GM23338 (cell line): ENCODE results near the gene KCNJ4. TPM values are rescaled to one million over a fixed set of nuclear protein-coding genes. Genes with fewer than 3 reads are reported as not detected.
"Not testable (repeated sequence)": the region's sequence is repeated elsewhere in the genome, so short reads cannot be mapped to it uniquely, and the experiment has no call there.

Experiments
- ATAC-seq: fragments of 200-7000 bp; cut with Tn5 transposase; 3 replicates; pipeline ENCODE4 v1.9.1; 2020
- DNase-seq: peaks from one replicate; pipeline ENCODE4 v3.0.0-alpha.2; 2015; ENCODE audit warnings: low spot score
- H2AFZ ChIP-seq: fragments of 200-600 bp; sonication (generic); 2 replicates; pipeline ENCODE4 v1.8.0; 2016; ENCODE audit warnings: antibody characterized with exemption, mild to moderate bottlenecking, moderate library complexity
- H3F3A ChIP-seq: fragments of 200-600 bp; sonication (generic); replicated peaks from 2 replicates; pipeline ENCODE4 v1.8.0; 2017; ENCODE audit warnings: antibody characterized with exemption, mixed run types, low read depth
- H3K27ac ChIP-seq: fragments of 200-600 bp; sonication (generic); 2 replicates; pipeline ENCODE4 v1.6.1; 2016; ENCODE audit warnings: low read depth
- H3K27me3 ChIP-seq: fragments of 200-600 bp; sonication (generic); 2 replicates; pipeline ENCODE4 v1.8.0; 2016; ENCODE audit warnings: mild to moderate bottlenecking, mixed run types, moderate library complexity; ENCODE audit not compliant: insufficient read depth
- H3K36me3 ChIP-seq: fragments of 200-600 bp; sonication (generic); 2 replicates; pipeline ENCODE4 v1.8.0; 2016; ENCODE audit warnings: mild to moderate bottlenecking; ENCODE audit not compliant: insufficient read depth
- H3K4me1 ChIP-seq: fragments of 200-600 bp; sonication (generic); 2 replicates; pipeline ENCODE4 v1.8.0; 2016; ENCODE audit warnings: mild to moderate bottlenecking, moderate library complexity; ENCODE audit not compliant: insufficient read depth
- H3K4me2 ChIP-seq: fragments of 200-600 bp; sonication (generic); 2 replicates; pipeline ENCODE4 v1.7.1; 2017; ENCODE audit warnings: mixed run types
- H3K4me3 ChIP-seq: fragments of 200-600 bp; sonication (generic); 2 replicates; pipeline ENCODE4 v1.6.1; 2016; ENCODE audit warnings: mixed run types
- H3K79me2 ChIP-seq: fragments of 200-600 bp; sonication (generic); replicated peaks from 2 replicates; pipeline ENCODE4 v1.8.0; 2017; ENCODE audit warnings: mild to moderate bottlenecking; ENCODE audit not compliant: insufficient read depth
- H3K9me2 ChIP-seq: fragments of 200-600 bp; sonication (generic); 2 replicates; pipeline ENCODE4 v1.8.0; 2017; ENCODE audit not compliant: insufficient read depth
- H4K20me1 ChIP-seq: fragments of 200-600 bp; sonication (generic); replicated peaks from 2 replicates; pipeline ENCODE4 v1.8.0; 2017; ENCODE audit warnings: mild to moderate bottlenecking; ENCODE audit not compliant: insufficient read depth
- H3K27ac Mint-ChIP-seq: 2 replicates; pipeline ENCODE4 v1.8.0; 2020; ENCODE audit warnings: inconsistent platforms, mild to moderate bottlenecking, moderate library complexity, mixed read lengths
- H3K27me3 Mint-ChIP-seq: 3 replicates; pipeline ENCODE4 v1.8.0; 2022; ENCODE audit warnings: low read depth, mild to moderate bottlenecking, moderate library complexity, mixed read lengths, inconsistent platforms; ENCODE audit not compliant: insufficient read depth, poor library complexity
- H3K36me3 Mint-ChIP-seq: 3 replicates; pipeline ENCODE4 v1.8.0; 2021; ENCODE audit warnings: low read depth, mild to moderate bottlenecking, inconsistent platforms, moderate library complexity, mixed read lengths
- H3K4me1 Mint-ChIP-seq: 3 replicates; pipeline ENCODE4 v1.8.0; 2020; ENCODE audit warnings: mild to moderate bottlenecking, inconsistent platforms, mixed read lengths
- H3K4me3 Mint-ChIP-seq: 3 replicates; pipeline ENCODE4 v1.8.0; 2021; ENCODE audit warnings: moderate library complexity, mild to moderate bottlenecking, inconsistent platforms, mixed read lengths
- H3K9me3 Mint-ChIP-seq: 3 replicates; pipeline ENCODE4 v1.8.0; 2020; ENCODE audit warnings: moderate library complexity, mild to moderate bottlenecking, inconsistent platforms, mixed read lengths
- CREB1 ChIP-seq: fragments of 250-450 bp; sonication (Bioruptor Pico); IDR thresholded peaks from 2 replicates; pipeline ENCODE4 v1.5.0; 2020; ENCODE audit warnings: low read depth, mild to moderate bottlenecking, moderate library complexity
- CTCF ChIP-seq, 2 experiments: fragments of 200-600 bp in 1 of 2; sonication (generic) in 1 of 2; conservative IDR thresholded peaks; 2 replicates each; pipeline versions ENCODE4 v1.5.1 to v1.6.1; 2016 to 2017; ENCODE audit warnings: antibody characterized with exemption in 2 of 2, low read depth in 2 of 2, mild to moderate bottlenecking in 2 of 2, moderate library complexity in 1 of 2
- NANOG ChIP-seq: IDR thresholded peaks from 2 replicates; pipeline ENCODE4 v1.6.1; 2016; ENCODE audit warnings: antibody characterized with exemption, borderline replicate concordance
- POLR2AphosphoS5 ChIP-seq: IDR thresholded peaks from 2 replicates; pipeline ENCODE4 v1.6.1; 2016; ENCODE audit warnings: antibody characterized with exemption, low read depth
- STAT1 ChIP-seq: IDR thresholded peaks from one replicate; pipeline ENCODE4 v1.6.1; 2016; ENCODE audit warnings: antibody characterized with exemption; ENCODE audit not compliant: unreplicated experiment
- ZNF114 ChIP-seq: fragments of 250-450 bp; sonication (Bioruptor Pico); IDR thresholded peaks from 2 replicates; pipeline ENCODE4 v1.5.0; 2020; ENCODE audit warnings: mild to moderate bottlenecking, moderate library complexity
- polyA plus RNA-seq: library from polyadenylated mRNA; unstranded; fragments of >200 nt; fragmentation: Nextera tagmentation; extraction: Ambion mirVana; gene quantifications from 2 replicates; pipeline ENCODE4 v1.2.1, GENCODE V29; 2016
- total RNA-seq: library from RNA; depleted of rRNA; stranded (reverse); fragments of >200 nt; shearing (Covaris generic); gene quantifications from 2 replicates; pipeline ENCODE4 v1.2.3, GENCODE V29; 2014
- TF ChIP-seq, protein P1 (sequence below): fragments of 250-450 bp; sonication (Bioruptor Pico); IDR thresholded peaks from 2 replicates; pipeline ENCODE4 v1.5.0; 2020; ENCODE audit warnings: mild to moderate bottlenecking, moderate library complexity

Gene KCNJ4
- total and polyA plus RNA-seq, 2 experiments from 2014 or later = 0.23 to 1.3 TPM

GRCh38 chr22:38411016-38411415 lies 44.0 kb downstream of the KCNJ4 start (continued):
- TF ChIP-seq, protein P1, sequence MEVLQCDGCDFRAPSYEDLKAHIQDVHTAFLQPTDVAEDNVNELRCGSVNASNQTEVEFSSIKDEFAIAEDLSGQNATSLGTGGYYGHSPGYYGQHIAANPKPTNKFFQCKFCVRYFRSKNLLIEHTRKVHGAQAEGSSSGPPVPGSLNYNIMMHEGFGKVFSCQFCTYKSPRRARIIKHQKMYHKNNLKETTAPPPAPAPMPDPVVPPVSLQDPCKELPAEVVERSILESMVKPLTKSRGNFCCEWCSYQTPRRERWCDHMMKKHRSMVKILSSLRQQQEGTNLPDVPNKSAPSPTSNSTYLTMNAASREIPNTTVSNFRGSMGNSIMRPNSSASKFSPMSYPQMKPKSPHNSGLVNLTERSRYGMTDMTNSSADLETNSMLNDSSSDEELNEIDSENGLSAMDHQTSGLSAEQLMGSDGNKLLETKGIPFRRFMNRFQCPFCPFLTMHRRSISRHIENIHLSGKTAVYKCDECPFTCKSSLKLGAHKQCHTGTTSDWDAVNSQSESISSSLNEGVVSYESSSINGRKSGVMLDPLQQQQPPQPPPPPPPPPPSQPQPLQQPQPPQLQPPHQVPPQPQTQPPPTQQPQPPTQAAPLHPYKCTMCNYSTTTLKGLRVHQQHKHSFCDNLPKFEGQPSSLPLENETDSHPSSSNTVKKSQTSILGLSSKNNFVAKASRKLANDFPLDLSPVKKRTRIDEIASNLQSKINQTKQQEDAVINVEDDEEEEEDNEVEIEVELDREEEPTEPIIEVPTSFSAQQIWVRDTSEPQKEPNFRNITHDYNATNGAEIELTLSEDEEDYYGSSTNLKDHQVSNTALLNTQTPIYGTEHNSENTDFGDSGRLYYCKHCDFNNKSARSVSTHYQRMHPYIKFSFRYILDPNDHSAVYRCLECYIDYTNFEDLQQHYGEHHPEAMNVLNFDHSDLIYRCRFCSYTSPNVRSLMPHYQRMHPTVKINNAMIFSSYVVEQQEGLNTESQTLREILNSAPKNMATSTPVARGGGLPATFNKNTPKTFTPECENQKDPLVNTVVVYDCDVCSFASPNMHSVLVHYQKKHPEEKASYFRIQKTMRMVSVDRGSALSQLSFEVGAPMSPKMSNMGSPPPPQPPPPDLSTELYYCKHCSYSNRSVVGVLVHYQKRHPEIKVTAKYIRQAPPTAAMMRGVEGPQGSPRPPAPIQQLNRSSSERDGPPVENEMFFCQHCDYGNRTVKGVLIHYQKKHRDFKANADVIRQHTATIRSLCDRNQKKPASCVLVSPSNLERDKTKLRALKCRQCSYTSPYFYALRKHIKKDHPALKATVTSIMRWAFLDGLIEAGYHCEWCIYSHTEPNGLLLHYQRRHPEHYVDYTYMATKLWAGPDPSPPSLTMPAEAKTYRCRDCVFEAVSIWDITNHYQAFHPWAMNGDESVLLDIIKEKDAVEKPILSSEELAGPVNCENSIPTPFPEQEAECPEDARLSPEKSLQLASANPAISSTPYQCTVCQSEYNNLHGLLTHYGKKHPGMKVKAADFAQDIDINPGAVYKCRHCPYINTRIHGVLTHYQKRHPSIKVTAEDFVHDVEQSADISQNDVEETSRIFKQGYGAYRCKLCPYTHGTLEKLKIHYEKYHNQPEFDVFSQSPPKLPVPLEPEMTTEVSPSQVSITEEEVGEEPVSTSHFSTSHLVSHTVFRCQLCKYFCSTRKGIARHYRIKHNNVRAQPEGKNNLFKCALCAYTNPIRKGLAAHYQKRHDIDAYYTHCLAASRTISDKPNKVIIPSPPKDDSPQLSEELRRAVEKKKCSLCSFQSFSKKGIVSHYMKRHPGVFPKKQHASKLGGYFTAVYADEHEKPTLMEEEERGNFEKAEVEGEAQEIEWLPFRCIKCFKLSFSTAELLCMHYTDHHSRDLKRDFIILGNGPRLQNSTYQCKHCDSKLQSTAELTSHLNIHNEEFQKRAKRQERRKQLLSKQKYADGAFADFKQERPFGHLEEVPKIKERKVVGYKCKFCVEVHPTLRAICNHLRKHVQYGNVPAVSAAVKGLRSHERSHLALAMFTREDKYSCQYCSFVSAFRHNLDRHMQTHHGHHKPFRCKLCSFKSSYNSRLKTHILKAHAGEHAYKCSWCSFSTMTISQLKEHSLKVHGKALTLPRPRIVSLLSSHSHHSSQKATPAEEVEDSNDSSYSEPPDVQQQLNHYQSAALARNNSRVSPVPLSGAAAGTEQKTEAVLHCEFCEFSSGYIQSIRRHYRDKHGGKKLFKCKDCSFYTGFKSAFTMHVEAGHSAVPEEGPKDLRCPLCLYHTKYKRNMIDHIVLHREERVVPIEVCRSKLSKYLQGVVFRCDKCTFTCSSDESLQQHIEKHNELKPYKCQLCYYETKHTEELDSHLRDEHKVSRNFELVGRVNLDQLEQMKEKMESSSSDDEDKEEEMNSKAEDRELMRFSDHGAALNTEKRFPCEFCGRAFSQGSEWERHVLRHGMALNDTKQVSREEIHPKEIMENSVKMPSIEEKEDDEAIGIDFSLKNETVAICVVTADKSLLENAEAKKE (CRISPR knock-in tag) = no peak
- no peak for TF ChIP-seq ZNF114 (CRISPR knock-in tag)
- TF ChIP-seq CREB1 = no peak
- no peak for TF ChIP-seq NANOG
- TF ChIP-seq POLR2AphosphoS5 = no peak

DNA sequence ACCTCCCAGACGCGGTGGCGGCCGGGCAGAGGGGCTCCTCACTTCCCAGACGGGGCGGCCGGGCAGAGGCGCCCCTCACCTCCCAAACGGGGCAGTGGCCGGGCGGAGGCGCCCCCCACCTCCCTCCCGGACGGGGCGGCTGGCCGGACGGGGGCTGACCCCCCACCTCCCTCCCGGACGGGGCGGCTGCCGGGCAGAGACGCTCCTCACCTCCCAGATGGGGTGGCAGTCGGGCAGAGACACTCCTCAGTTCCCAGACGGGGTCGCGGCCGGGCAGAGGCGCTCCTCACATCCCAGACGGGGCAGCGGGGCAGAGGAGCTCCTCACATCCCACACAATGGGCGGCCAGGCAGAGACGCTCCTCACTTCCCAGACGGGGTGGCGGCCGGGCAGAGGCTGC lies 45.1 kb downstream of the KCNJ4 start:
- H4K20me1 ChIP-seq, DNase-seq, H3F3A ChIP-seq, H3K27me3 ChIP-seq, H3K36me3 ChIP-seq, H3K4me1 ChIP-seq, H3K27ac ChIP-seq, H3K9me2 ChIP-seq, H3K79me2 ChIP-seq, H3K4me2 ChIP-seq, H3K4me3 Mint-ChIP-seq, ATAC-seq, H3K36me3 Mint-ChIP-seq, H2AFZ ChIP-seq, H3K4me1 Mint-ChIP-seq, H3K4me3 ChIP-seq, H3K27ac Mint-ChIP-seq: not testable (repeated sequence)
- Mint-ChIP-seq H3K27me3 (peaks cover 10% of the 10 kb centered on the region), H3K9me3 (peaks cover 22% of the 10 kb centered on the region)

- Mint-ChIP-seq H3K4me3 (no peak overlapping the region), H3K27me3 (peaks cover 8% of the 10 kb centered on the region), H3K27ac (no peak overlapping the region), H3K4me1 (peaks cover 18% of the 10 kb centered on the region), H3K36me3 (peaks cover 7% of the 10 kb centered on the region), H3K9me3 (peaks cover 19% of the 10 kb centered on the region)
- Histone ChIP-seq H4K20me1 (no peaks in the 10 kb centered on the region), H3K27me3 (no peaks in the 10 kb centered on the region), H3K36me3 (no peaks in the 10 kb centered on the region), H3K27ac (no peak overlapping the region), H3K9me2 (no peaks in the 10 kb centered on the region), H2AFZ (no peak overlapping the region), H3K4me2 (no peak overlapping the region), H3K4me1 (peaks cover 12% of the 10 kb centered on the region), H3F3A (peaks cover 8% of the 10 kb centered on the region; the same call in 1 of the 2 replicates), H3K79me2 (no peaks in the 10 kb centered on the region), H3K4me3 (no peak overlapping the region)
- ATAC-seq (no peak), DNase-seq (no peak)
- TF ChIP-seq STAT1 (no peak), NANOG (no peak), ZNF114 (CRISPR knock-in tag) (no peak), CTCF (conservative IDR thresholded peaks at IDR 0.05; ENCODE audit: low read depth in 2 of 2) (no peak)
Observed at GRCh38 chr22:38406617-38407016, 48.4 kb downstream of the KCNJ4 start.
